ENCODE results near the gene NOTCH1.

NOTCH1 gene

DNA sequence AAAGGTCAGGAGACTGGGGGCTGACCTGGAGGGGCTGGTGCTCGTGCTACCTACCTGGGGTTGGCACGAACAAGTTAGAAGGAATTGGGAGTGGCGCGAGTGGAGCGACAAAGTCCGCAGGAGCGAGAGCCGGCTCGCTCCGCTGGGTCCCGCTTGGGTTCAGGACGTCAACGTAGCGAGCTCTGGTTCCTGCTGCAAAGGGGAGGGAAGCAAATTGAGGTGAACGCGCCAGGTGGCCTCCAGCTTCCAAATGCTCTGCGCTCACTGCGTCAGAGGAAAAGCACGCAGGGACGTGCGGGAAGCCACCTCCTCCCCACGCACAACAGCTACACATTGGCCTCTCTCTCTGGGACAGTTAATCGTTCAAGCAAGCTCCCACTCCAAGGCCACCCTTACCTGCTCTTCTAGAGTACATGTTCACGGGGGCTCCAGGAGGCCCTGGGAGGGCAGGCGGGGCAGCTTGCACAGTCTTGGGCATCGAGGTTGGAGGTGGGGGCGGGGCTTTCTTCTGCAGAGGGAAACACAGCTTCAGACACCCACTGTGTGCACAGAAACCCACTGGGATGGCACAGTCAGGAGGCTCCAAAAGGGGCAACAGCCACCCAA is 98.6 kb downstream of the NOTCH1 start:
- H3K27ac ChIP-seq (ENCODE audit: low read depth, low read length), result no peak overlapping the region
- no peaks in the 10 kb centered on the region for H3K27me3 ChIP-seq (ENCODE audit: low read length)
- H3K9me3 ChIP-seq (ENCODE audit: insufficient read depth, low read length), result no peaks in the 10 kb centered on the region
- H3K79me2 ChIP-seq (ENCODE audit: insufficient read depth, low read length), result no peaks in the 10 kb centered on the region
- H2AFZ ChIP-seq (ENCODE audit: low read depth, low read length, severe bottlenecking), result no peak overlapping the region
- no peaks in the 10 kb centered on the region for H4K20me1 ChIP-seq (ENCODE audit: low read depth, low read length)
- no peak overlapping the region for H3K4me3 ChIP-seq (ENCODE audit: insufficient read depth, low read length, poor library complexity, severe bottlenecking)
- H3K9me2 ChIP-seq (replicated peaks; ENCODE audit: insufficient read depth, low read length), result no peaks in the 10 kb centered on the region
- no peak overlapping the region for H3K4me2 ChIP-seq (ENCODE audit: low read depth, low read length, poor library complexity, severe bottlenecking)
- TF ChIP-seq, protein P1, sequence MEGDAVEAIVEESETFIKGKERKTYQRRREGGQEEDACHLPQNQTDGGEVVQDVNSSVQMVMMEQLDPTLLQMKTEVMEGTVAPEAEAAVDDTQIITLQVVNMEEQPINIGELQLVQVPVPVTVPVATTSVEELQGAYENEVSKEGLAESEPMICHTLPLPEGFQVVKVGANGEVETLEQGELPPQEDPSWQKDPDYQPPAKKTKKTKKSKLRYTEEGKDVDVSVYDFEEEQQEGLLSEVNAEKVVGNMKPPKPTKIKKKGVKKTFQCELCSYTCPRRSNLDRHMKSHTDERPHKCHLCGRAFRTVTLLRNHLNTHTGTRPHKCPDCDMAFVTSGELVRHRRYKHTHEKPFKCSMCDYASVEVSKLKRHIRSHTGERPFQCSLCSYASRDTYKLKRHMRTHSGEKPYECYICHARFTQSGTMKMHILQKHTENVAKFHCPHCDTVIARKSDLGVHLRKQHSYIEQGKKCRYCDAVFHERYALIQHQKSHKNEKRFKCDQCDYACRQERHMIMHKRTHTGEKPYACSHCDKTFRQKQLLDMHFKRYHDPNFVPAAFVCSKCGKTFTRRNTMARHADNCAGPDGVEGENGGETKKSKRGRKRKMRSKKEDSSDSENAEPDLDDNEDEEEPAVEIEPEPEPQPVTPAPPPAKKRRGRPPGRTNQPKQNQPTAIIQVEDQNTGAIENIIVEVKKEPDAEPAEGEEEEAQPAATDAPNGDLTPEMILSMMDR (IDR thresholded peaks at IDR 0.05; ENCODE audit: insufficient read depth, low read length, poor library complexity, severe bottlenecking), result no peak
- no peak for TF ChIP-seq EZH2phosphoT487 (conservative IDR thresholded peaks at IDR 0.05; ENCODE audit: low read length)
- peaks cover 2% of the 10 kb centered on the region; the same call in 1 of the 2 replicates for H3K36me3 ChIP-seq (ENCODE audit: low read length)
- no peaks in the 10 kb centered on the region for H3F3A ChIP-seq (ENCODE audit: insufficient read depth)
- H3K9ac ChIP-seq (ENCODE audit: low read length), result no peak overlapping the region

DNA sequence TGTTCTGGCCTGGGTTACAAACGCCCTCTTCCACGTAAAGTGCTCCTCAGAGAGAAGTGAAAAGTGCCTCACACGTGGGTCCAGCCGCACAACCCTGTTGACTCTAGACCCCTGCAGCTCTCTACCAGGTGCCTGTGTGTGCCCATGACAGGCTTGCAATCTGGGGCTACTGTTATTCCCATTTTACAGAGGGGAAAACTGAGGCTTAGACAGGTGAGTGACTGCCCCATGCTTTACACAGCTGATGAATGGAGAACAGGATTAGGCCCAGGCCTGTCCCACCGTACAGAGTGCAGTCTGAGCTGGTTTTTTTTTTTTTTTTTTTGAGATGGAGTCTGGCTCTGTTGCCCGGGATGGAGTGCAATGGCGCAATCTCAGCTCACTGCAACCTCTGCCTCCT is 100.0 kb downstream of the NOTCH1 start:
- TF ChIP-seq EZH2phosphoT487 (conservative IDR thresholded peaks at IDR 0.05; ENCODE audit: low read length), result no peak
- TF ChIP-seq, protein P1 (IDR thresholded peaks at IDR 0.05; ENCODE audit: insufficient read depth, low read length, poor library complexity, severe bottlenecking), result no peak
- Histone ChIP-seq H3K27me3 (ENCODE audit: low read length) (no peaks in the 10 kb centered on the region), H3K79me2 (ENCODE audit: insufficient read depth, low read length) (no peaks in the 10 kb centered on the region), H4K20me1 (ENCODE audit: low read depth, low read length) (no peaks in the 10 kb centered on the region), H3F3A (ENCODE audit: insufficient read depth) (0 out of 2 replicates have a peak, but pooled peaks cover under 1% of the 10 kb centered on the region), H3K36me3 (ENCODE audit: low read length) (no peaks in the 10 kb centered on the region; the same call in 1 of the 2 replicates), H3K9me3 (ENCODE audit: insufficient read depth, low read length) (no peaks in the 10 kb centered on the region), H3K9me2 (replicated peaks; ENCODE audit: insufficient read depth, low read length) (no peaks in the 10 kb centered on the region), H3K4me2 (ENCODE audit: low read depth, low read length, poor library complexity, severe bottlenecking) (no peak overlapping the region), H2AFZ (ENCODE audit: low read depth, low read length, severe bottlenecking) (no peak overlapping the region), H3K4me3 (ENCODE audit: insufficient read depth, low read length, poor library complexity, severe bottlenecking) (no peak overlapping the region), H3K9ac (ENCODE audit: low read length) (no peak overlapping the region), H3K27ac (ENCODE audit: low read depth, low read length) (no peak overlapping the region)
